Tongue (tissue), 2 donors: Measurements from ENCODE around the gene SRRT. TPM values are rescaled to one million over a fixed set of nuclear protein-coding genes. Genes with fewer than 3 reads are reported as not detected.

Source experiments
- DNase-seq: peaks from one replicate; pipeline ENCODE4 v3.0.0-alpha.2; 2015
- total RNA-seq: library from RNA; depleted of rRNA; stranded (reverse); fragments of >200 nt; gene quantifications from one replicate; pipeline ENCODE4 v1.2.3, GENCODE V29; 2014

The SRRT gene
- total RNA-seq, 1 donor from 2014 or later, result 54.8 TPM

GRCh38 chr7:100855515-100855914 is 19.4 kb upstream of the SRRT start:
- DNase-seq, result no peak

- DNase-seq, result no peak
Observed at GRCh38 chr7:100856871-100857282, 18.0 kb upstream of the SRRT start.

GRCh38 chr7:100859856-100860255 is 15.0 kb upstream of the SRRT start:
- no peak for DNase-seq

GRCh38 chr7:100860702-100861615 is 13.9 kb upstream of the SRRT start:
- no peak for DNase-seq

- DNase-seq, result no peak
Observed at GRCh38 chr7:100861616-100861985, 13.3 kb upstream of the SRRT start.

GRCh38 chr7:100863406-100863950 is 11.4 kb upstream of the SRRT start:
- peak; percentile 59 for DNase-seq

- DNase-seq, result no peak
Observed at GRCh38 chr7:100864263-100864845, 10.5 kb upstream of the SRRT start.

GRCh38 chr7:100865372-100865911 is 9.5 kb upstream of the SRRT start:
- peak; percentile 45 for DNase-seq

GRCh38 chr7:100865938-100866728 is 8.8 kb upstream of the SRRT start:
- peak; percentile 89 for DNase-seq

- no peak for DNase-seq
Observed at GRCh38 chr7:100866729-100867039, 8.2 kb upstream of the SRRT start.

- peak; percentile 97 for DNase-seq
Observed at GRCh38 chr7:100867040-100867775, 7.7 kb upstream of the SRRT start, which contains the start of gene TRIP6. TSS of gene TRIP6 (plus strand) at chr7:100867387. CDS start at chr7:100867498, 111 bp downstream.

GRCh38 chr7:100867776-100868485 is 7.0 kb upstream of the SRRT start:
- DNase-seq, result no peak

GRCh38 chr7:100873599-100874299 is 1.2 kb upstream of the SRRT start:
- DNase-seq, result no peak

GRCh38 chr7:100874300-100874576 is 665 bp upstream of the SRRT start:
- no peak for DNase-seq

- DNase-seq, result peak; percentile 46
Observed at GRCh38 chr7:100875356-100875751, 451 bp downstream of the SRRT start.

- no peak for DNase-seq
Observed at GRCh38 chr7:100878013-100878412, 3.1 kb downstream of the SRRT start.

- no peak for DNase-seq
Observed at GRCh38 chr7:100878685-100879084, 3.8 kb downstream of the SRRT start.

- DNase-seq, result no peak
Observed at GRCh38 chr7:100879685-100880261, 4.9 kb downstream of the SRRT start.

- no peak for DNase-seq
Observed at GRCh38 chr7:100880645-100881044, 5.7 kb downstream of the SRRT start.

- no peak for DNase-seq
Observed at GRCh38 chr7:100881136-100881535, 6.2 kb downstream of the SRRT start.
